ENCODE results near the gene TMEM30A. TPM values are rescaled to one million over a fixed set of nuclear protein-coding genes. Genes with fewer than 3 reads are reported as not detected.

Gene TMEM30A
- total RNA-seq = 106 and 107 TPM in 2 replicates

DNA sequence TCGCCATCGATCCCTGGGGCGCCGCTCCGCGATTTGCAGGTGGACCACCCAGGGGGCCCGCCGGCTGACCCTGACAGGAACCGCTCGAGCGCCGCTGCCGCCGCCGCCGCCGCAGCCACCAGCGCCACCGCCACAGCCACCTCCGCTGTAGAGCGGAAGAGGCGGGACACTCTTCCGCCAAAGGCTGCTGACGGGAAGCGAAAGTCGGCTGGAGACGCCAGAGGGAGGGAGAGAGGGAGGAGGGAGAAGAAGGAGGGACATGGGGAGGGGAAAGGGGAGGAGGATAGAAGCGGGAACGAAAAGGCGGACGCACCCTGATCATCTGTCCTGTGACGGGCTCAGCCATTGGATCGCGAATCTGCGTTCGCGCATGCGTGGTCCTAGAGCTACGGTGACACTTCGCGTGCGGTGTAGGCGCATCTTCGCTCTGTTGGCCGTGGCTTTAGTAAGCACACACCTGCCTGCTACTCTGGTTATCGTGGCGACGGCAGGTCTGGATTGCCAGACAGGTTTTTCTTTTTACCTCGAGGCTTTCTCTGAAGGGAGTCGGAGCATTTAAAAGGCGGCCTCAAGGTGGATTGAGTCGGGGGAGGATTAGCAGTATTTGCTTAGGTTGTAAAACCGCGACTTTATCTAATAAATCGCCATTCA lies at the start of gene TMEM30A:
TMEM30A (minus strand) TSS at position 161 of the 651 bp plus-strand sequence; CDS start at position 7, 154 bp downstream.

DNA sequence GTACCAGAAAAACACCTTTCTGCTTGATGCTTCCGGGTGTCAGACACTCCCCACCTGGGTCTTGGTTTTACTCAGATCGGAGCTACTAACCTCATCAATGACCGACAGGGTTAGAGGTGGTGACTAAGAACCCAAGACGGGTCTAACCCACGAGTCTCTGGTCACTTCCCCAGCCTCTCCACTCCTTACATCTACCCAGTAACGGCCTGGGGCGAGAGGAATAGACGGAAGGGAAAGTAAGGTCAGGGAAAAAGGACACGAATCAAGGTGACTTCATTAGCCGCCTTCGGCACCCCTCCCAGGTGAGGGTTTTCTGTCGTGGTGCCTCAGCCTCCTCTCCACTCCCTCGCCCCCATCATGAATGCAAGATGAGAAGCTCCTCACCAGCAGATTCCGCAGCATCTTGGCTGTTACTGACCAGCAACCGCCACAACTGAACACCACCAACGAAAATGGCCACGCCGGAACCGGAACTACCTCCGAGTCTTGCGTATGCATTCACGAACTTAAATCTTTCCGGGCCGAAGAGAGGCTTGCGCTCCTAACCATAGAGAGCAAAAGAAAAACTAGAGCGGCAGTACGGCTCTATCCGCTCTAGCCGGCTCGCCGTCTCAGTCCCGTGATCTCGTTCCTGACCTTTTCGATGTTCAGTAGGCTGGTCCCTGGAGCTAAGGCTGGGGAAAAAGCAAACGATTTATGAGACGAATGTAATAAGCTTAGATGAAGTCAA lies 41.1 kb downstream of the TMEM30A start, which contains the start of gene COX7A2:
COX7A2 (minus strand) TSS at position 469 of the 730 bp plus-strand sequence; CDS start at position 402, 67 bp downstream.

DNA sequence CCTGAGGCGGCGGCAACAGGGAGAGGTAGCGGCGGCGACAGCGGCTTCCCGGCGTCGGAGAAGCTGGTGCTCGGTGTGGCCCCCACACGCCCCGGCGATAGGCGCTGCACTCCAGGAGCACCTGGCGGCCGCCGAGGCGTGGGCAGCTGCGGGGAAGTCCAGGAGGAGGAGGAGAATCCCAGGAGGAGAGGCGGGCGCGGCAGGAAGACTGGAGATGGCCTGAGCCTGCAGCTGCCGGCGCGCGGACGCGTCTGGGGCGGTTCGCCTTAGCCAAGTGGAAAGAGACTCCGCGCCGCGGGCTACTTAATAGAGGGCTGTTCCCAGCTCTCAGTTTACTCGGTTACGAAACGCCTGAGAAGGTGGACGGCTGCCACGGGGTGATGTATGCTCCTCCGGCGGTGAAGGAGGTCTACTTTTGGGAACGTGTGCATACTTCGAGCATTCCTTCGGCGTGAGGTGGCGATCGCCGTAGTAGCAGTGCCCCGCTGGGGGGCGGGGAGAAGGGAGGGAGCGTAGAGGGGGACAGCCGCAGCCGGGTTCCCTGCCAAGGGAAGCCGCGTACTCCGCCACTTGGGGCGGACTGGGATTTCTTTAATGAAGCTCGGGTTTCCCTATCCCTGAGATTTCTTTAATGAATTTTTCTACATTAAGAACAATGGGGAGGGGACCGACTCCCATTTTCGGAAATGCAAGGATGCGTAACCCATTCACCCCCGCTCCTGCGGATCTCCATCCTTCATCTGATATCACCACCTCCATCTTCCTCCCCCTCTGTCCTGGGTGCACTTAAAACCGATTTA lies 78.6 kb downstream of the TMEM30A start, which contains the start of gene COL12A1:
COL12A1 (minus strand) TSS at position 278 of the 800 bp plus-strand sequence. CDS start 3,261 bp downstream, outside the sequence.

Other genes starting within 250 kb of the TMEM30A start
- 51.1 and 56.9 TPM in 2 replicates for gene COL12A1, start 78.7 kb downstream of the TMEM30A start, total RNA-seq
- gene COX7A2, start 41.0 kb downstream of the TMEM30A start, total RNA-seq = 374 and 379 TPM in 2 replicates
- gene FILIP1, start 209.0 kb upstream of the TMEM30A start, total RNA-seq = 9.1 and 10.4 TPM in 2 replicates

All from mammary microvascular endothelial cell (primary cell).